ENCODE results near the gene USH2A.

- TF ChIP-seq, protein P1, sequence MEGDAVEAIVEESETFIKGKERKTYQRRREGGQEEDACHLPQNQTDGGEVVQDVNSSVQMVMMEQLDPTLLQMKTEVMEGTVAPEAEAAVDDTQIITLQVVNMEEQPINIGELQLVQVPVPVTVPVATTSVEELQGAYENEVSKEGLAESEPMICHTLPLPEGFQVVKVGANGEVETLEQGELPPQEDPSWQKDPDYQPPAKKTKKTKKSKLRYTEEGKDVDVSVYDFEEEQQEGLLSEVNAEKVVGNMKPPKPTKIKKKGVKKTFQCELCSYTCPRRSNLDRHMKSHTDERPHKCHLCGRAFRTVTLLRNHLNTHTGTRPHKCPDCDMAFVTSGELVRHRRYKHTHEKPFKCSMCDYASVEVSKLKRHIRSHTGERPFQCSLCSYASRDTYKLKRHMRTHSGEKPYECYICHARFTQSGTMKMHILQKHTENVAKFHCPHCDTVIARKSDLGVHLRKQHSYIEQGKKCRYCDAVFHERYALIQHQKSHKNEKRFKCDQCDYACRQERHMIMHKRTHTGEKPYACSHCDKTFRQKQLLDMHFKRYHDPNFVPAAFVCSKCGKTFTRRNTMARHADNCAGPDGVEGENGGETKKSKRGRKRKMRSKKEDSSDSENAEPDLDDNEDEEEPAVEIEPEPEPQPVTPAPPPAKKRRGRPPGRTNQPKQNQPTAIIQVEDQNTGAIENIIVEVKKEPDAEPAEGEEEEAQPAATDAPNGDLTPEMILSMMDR (conservative IDR thresholded peaks at IDR 0.05; ENCODE audit: low read depth, low read length): no peak
- TF ChIP-seq EZH2 (IDR thresholded peaks at IDR 0.05; ENCODE audit: borderline replicate concordance, low read depth, low read length, poor library complexity, severe bottlenecking): no peak
Measured at GRCh38 chr1:216095400-216095799, 327.8 kb downstream of the USH2A start.

All from A673 (cell line).